Thyroid gland (tissue), 4 donors: Measurements from ENCODE around the gene GDF3.

Source experiments
- POLR2A ChIP-seq, 2 donors: fragments of 450-650 bp; IDR thresholded peaks; one replicate each; pipeline ENCODE4 v1.6.1; 2017; ENCODE audit warnings: antibody characterized with exemption in 2 of 2, mild to moderate bottlenecking in 2 of 2, moderate library complexity in 1 of 2
- TF ChIP-seq, protein P1 (sequence below), 6 experiments: fragments of 200-600 bp in 3 of 6; fragments of 450-650 bp in 3 of 6; sonication (generic) in 3 of 6; IDR thresholded peaks; one replicate each; pipeline ENCODE4 v1.5.1; 2016 to 2019; ENCODE audit warnings: antibody characterized with exemption in 6 of 6, mild to moderate bottlenecking in 2 of 6, inconsistent platforms in 1 of 6, moderate library complexity in 1 of 6

- no peak for TF ChIP-seq POLR2A (IDR thresholded peaks at IDR 0.05)
- TF ChIP-seq, protein P1, sequence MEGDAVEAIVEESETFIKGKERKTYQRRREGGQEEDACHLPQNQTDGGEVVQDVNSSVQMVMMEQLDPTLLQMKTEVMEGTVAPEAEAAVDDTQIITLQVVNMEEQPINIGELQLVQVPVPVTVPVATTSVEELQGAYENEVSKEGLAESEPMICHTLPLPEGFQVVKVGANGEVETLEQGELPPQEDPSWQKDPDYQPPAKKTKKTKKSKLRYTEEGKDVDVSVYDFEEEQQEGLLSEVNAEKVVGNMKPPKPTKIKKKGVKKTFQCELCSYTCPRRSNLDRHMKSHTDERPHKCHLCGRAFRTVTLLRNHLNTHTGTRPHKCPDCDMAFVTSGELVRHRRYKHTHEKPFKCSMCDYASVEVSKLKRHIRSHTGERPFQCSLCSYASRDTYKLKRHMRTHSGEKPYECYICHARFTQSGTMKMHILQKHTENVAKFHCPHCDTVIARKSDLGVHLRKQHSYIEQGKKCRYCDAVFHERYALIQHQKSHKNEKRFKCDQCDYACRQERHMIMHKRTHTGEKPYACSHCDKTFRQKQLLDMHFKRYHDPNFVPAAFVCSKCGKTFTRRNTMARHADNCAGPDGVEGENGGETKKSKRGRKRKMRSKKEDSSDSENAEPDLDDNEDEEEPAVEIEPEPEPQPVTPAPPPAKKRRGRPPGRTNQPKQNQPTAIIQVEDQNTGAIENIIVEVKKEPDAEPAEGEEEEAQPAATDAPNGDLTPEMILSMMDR (IDR thresholded peaks at IDR 0.05): no peak
Measured at GRCh38 chr12:7723926-7724325, 28.4 kb upstream of the GDF3 start.
